IMR-90 (cell line): Measurements from ENCODE around the gene C16orf74.

Experiments used
- BHLHE40 ChIP-seq: fragments of 150-350 bp; IDR thresholded peaks from 2 replicates; pipeline ENCODE4 v1.6.1; 2016; ENCODE audit warnings: mild to moderate bottlenecking, low read depth, low read length
- CEBPB ChIP-seq: IDR thresholded peaks from 2 replicates; pipeline ENCODE4 v1.6.1; 2012; ENCODE audit warnings: low read depth, low read length, improper control_type of control experiment
- CHD1 ChIP-seq: IDR thresholded peaks from 2 replicates; pipeline ENCODE4 v1.6.1; 2012; ENCODE audit warnings: low read depth, low read length, improper control_type of control experiment
- CTCF ChIP-seq: conservative IDR thresholded peaks from 2 replicates; pipeline ENCODE4 v1.5.1; 2012; ENCODE audit warnings: mild to moderate bottlenecking, low read depth, low read length, improper control_type of control experiment
- ELK1 ChIP-seq: fragments of 150-350 bp; IDR thresholded peaks from 2 replicates; pipeline ENCODE4 v1.6.1; 2016; ENCODE audit warnings: low read depth, mild to moderate bottlenecking, low read length, moderate library complexity, borderline replicate concordance
- MAZ ChIP-seq: IDR thresholded peaks from 2 replicates; pipeline ENCODE4 v1.6.1; 2012; ENCODE audit warnings: low read depth, mild to moderate bottlenecking, low read length, improper control_type of control experiment, moderate library complexity, borderline replicate concordance
- MXI1 ChIP-seq: IDR thresholded peaks from 2 replicates; pipeline ENCODE4 v1.6.1; 2012; ENCODE audit warnings: low read depth, mild to moderate bottlenecking, low read length, moderate library complexity, borderline replicate concordance
- POLR2A ChIP-seq: IDR thresholded peaks from 2 replicates; pipeline ENCODE4 v1.6.1; 2012; ENCODE audit warnings: mild to moderate bottlenecking, low read depth, low read length
- RAD21 ChIP-seq: IDR thresholded peaks from 2 replicates; pipeline ENCODE4 v1.6.1; 2012; ENCODE audit warnings: low read length, improper control_type of control experiment
- RCOR1 ChIP-seq: IDR thresholded peaks from 2 replicates; pipeline ENCODE4 v1.6.1; 2012; ENCODE audit warnings: mild to moderate bottlenecking, low read length, improper control_type of control experiment; ENCODE audit not compliant: insufficient replicate concordance
- RFX5 ChIP-seq: IDR thresholded peaks from 2 replicates; pipeline ENCODE4 v1.8.0; 2012; ENCODE audit warnings: low read depth, mild to moderate bottlenecking, low read length, moderate library complexity
- SMC3 ChIP-seq: fragments of 150-350 bp; IDR thresholded peaks from 2 replicates; pipeline ENCODE4 v1.6.1; 2016; ENCODE audit warnings: low read depth, mild to moderate bottlenecking, antibody characterized with exemption, low read length, moderate library complexity

DNA sequence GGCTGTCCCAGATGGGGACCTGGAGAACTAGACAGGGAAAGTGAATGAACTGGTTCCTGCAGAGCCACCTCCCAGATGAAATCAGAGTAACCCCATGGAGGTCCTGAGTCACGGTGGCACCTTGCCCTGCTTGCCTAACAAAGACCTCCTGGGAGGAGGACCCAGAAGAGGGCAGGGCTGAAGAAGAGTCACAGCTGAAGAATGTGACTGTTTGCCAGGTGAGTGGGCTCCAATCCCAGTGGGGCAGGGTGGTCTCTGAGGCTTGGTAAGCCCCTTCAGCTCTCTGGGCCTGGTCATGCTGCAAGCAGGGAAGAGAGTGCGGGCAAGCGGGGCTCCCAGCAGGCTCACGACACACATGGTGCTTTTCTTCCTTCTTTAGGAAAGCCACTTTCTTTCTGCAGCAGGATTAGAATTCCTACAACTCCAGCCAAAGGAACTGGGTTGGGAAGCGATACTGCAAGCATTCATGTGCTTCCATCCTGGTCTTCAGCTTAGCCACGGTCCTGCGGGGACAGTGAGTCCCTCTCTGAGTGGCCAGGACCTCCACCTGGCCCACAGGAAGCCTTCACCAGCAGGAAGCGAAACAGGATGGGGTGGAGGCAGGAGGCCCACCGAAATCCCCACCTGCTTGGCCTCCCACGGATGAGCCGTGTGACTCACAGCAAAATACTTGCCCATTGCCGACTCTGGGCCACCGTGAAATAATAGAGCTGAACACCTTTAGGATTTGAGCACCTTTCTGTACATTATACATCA, 4.3 kb downstream of the C16orf74 start:
- no peak for TF ChIP-seq CTCF
- TF ChIP-seq RFX5: no peak
- no peak for TF ChIP-seq RAD21
- no peak for TF ChIP-seq MXI1
- no peak for TF ChIP-seq POLR2A
- TF ChIP-seq SMC3: no peak
- TF ChIP-seq CEBPB: peak; percentile 34; the same call in 1 of the 2 replicates
- no peak for TF ChIP-seq ELK1
- no peak for TF ChIP-seq MAZ
- no peak for TF ChIP-seq RCOR1
- no peak for TF ChIP-seq CHD1
- no peak for TF ChIP-seq BHLHE40
